NCI-H526 treated with DMSO at 0.1 percent for 48 hours (cell line): ENCODE measurements around the gene RBP5.

ENCODE experiments used
- DNase-seq: peaks from one replicate; lab custom pipeline; 2025; lab: John Stamatoyannopoulos, UW

The RBP5 gene

GRCh38 chr12:7128681-7129286, at the start of gene RBP5:
RBP5 (minus strand) TSS chr12:7128889; CDS start chr12:7128775, 114 bp downstream.
- DNase-seq: no peak

DNA sequence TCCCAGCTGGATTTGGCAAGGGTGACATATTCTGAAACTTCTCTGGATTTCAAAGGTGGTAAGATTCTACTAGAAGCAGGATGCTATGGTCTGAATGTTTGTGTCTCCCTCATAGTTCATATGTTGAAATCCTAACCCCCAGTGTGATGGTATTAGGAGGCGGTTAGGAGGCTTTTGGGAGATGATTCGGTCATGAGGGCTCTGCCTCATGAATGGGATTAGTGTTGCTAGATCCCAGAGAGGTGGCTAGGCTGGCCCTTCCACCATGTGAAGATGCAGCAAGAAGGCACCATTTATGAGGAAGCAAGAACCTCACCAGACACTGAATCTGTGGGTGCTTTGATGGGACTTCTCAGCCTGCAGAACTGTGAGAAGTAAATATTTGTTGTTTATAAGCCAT, 49.8 kb upstream of the RBP5 start:
- no peak for DNase-seq

- no peak for DNase-seq
These were observed 47.9 kb upstream of the RBP5 start for GRCh38 chr12:7176595-7176994.

GRCh38 chr12:7175493-7175892, 46.8 kb upstream of the RBP5 start:
- DNase-seq: no peak

GRCh38 chr12:7171854-7172253, 43.2 kb upstream of the RBP5 start:
- DNase-seq: no peak

DNA sequence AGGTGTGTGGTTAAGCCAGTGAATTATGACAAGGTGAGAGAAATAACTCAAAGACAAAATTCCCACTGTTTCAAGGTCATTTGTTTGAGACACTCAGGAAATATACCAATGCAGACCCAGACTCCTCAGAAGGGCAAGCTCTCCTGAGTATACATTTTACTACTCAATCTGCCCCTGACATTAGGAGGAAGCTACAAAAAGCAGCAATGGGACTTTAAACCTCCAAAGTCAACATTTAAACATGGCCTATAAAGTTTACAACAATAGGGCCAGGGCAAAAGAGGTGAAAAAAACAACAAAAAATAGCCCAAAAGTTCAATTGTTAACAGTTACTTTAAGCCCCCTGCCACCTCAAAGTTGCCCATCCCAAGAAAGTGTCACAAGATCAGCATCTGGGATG, 41.3 kb upstream of the RBP5 start:
- no peak for DNase-seq

DNA sequence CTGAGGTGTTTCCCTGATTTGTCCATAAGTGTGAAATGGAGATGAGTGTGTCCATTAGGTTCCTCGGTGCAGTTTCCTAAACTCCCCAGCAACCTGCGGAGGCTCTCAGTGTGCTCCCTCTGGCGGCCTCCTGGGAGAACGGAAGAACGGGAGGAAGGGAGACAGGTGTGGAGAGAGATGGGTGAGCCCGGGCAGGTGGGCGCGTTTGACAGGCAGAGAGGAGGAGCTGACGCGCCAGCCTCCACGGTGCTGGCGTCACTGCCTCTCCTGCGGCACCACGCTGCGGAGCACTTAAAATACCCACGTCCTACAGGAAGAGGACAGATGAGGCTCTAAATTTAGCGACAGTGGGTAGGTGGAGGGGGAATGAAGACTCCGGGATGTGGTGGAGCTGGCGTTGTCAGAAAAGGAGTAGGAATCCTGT, 34.0 kb upstream of the RBP5 start:
- peak; percentile 80 for DNase-seq

GRCh38 chr12:7161811-7162210, 33.1 kb upstream of the RBP5 start:
- DNase-seq: no peak

GRCh38 chr12:7161327-7161726, 32.6 kb upstream of the RBP5 start:
- no peak for DNase-seq

- DNase-seq: no peak
These were observed 31.5 kb upstream of the RBP5 start for GRCh38 chr12:7160183-7160582.

GRCh38 chr12:7158781-7159609, 30.3 kb upstream of the RBP5 start:
- no peak for DNase-seq

DNA sequence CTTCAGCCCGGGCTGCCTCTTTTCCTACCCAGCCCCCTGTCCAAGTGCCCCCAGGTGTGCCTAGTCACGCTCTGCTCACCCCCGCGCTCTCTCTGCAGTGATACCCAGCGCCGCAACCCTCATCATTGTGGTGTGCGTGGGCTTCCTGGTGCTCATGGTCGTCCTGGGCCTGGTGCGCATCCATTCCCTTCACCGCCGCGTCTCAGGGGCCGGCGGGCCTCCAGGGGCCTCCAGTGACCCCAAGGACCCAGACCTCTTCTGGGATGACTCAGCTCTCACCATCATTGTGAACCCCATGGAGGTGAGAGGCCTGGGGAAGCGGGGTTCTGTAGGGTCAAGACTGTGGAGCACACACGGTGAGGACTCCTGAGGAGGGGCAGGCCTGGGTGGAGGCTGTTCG, 28.7 kb upstream of the RBP5 start:
- DNase-seq: no peak

- DNase-seq: no peak
These were observed 27.8 kb upstream of the RBP5 start for GRCh38 chr12:7156259-7157197.

GRCh38 chr12:7155471-7156034, 26.9 kb upstream of the RBP5 start:
- no peak for DNase-seq

GRCh38 chr12:7154901-7155470, 26.3 kb upstream of the RBP5 start:
- no peak for DNase-seq

- no peak for DNase-seq
These were observed 25.4 kb upstream of the RBP5 start for GRCh38 chr12:7154042-7154441.

- DNase-seq: no peak
These were observed 24.1 kb upstream of the RBP5 start for GRCh38 chr12:7152818-7153217.

GRCh38 chr12:7151532-7151931, 22.8 kb upstream of the RBP5 start:
- no peak for DNase-seq

GRCh38 chr12:7150841-7151240, 22.2 kb upstream of the RBP5 start:
- no peak for DNase-seq

- DNase-seq: no peak
These were observed 21.7 kb upstream of the RBP5 start for GRCh38 chr12:7150356-7150755.

DNA sequence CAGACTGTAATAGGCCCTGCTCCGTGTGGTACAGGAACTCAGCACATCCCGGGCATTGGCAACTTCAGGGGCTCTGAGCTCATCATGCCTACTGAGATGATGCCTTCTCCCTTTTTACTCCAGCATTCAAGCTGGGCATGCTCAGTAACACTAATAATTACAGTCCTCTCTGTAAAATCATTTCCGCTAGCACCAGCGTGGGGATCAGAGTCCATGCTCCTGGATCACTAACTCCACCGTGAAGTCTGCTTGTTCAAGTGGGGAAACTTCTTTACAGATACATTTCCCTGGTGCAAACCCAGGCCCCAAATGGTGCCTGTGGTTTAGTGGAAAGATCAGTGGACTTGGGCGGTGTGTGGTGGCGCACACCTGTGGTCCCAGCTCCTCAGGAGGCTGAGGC, 18.2 kb upstream of the RBP5 start:
- no peak for DNase-seq

GRCh38 chr12:7146228-7146627, 17.5 kb upstream of the RBP5 start:
- no peak for DNase-seq
